ENCODE results near the gene MEOX1.

Gene MEOX1

GRCh38 chr17:43664096-43664495, 2.4 kb upstream of the MEOX1 start:
- Histone ChIP-seq H3K9me2 (replicated peaks; ENCODE audit: insufficient read depth, low read length) (no peaks in the 10 kb centered on the region), H3K4me3 (ENCODE audit: insufficient read depth, low read length, poor library complexity, severe bottlenecking) (no peak overlapping the region), H3K9me3 (ENCODE audit: insufficient read depth, low read length) (no peaks in the 10 kb centered on the region), H4K20me1 (ENCODE audit: low read depth, low read length) (no peaks in the 10 kb centered on the region), H3K36me3 (ENCODE audit: low read length) (no peaks in the 10 kb centered on the region), H3K27me3 (ENCODE audit: low read length) (no peaks in the 10 kb centered on the region), H3K27ac (ENCODE audit: low read depth, low read length) (no peak overlapping the region), H3F3A (ENCODE audit: insufficient read depth) (no peaks in the 10 kb centered on the region), H3K4me2 (ENCODE audit: low read depth, low read length, poor library complexity, severe bottlenecking) (no peak overlapping the region), H2AFZ (ENCODE audit: low read depth, low read length, severe bottlenecking) (no peak overlapping the region), H3K9ac (ENCODE audit: low read length) (no peak overlapping the region), H3K79me2 (ENCODE audit: insufficient read depth, low read length) (no peaks in the 10 kb centered on the region)
- TF ChIP-seq CTCF (IDR thresholded peaks at IDR 0.05; ENCODE audit: insufficient read depth, low read length, poor library complexity, severe bottlenecking) = no peak
- no peak for TF ChIP-seq EZH2phosphoT487 (conservative IDR thresholded peaks at IDR 0.05; ENCODE audit: low read length)

GRCh38 chr17:43663383-43663782, 1.7 kb upstream of the MEOX1 start:
- Histone ChIP-seq H3K27ac (ENCODE audit: low read depth, low read length) (no peak overlapping the region), H3K9ac (ENCODE audit: low read length) (no peak overlapping the region), H3K36me3 (ENCODE audit: low read length) (no peaks in the 10 kb centered on the region), H3K4me3 (ENCODE audit: insufficient read depth, low read length, poor library complexity, severe bottlenecking) (no peak overlapping the region), H3K4me2 (ENCODE audit: low read depth, low read length, poor library complexity, severe bottlenecking) (no peak overlapping the region), H3K9me3 (ENCODE audit: insufficient read depth, low read length) (no peaks in the 10 kb centered on the region), H4K20me1 (ENCODE audit: low read depth, low read length) (no peaks in the 10 kb centered on the region), H3K27me3 (ENCODE audit: low read length) (no peaks in the 10 kb centered on the region), H3K9me2 (replicated peaks; ENCODE audit: insufficient read depth, low read length) (no peaks in the 10 kb centered on the region), H3F3A (ENCODE audit: insufficient read depth) (no peaks in the 10 kb centered on the region), H3K79me2 (ENCODE audit: insufficient read depth, low read length) (no peaks in the 10 kb centered on the region), H2AFZ (ENCODE audit: low read depth, low read length, severe bottlenecking) (no peak overlapping the region)
- TF ChIP-seq CTCF (IDR thresholded peaks at IDR 0.05; ENCODE audit: insufficient read depth, low read length, poor library complexity, severe bottlenecking) (no peak), EZH2phosphoT487 (conservative IDR thresholded peaks at IDR 0.05; ENCODE audit: low read length) (no peak)

- H3K27ac ChIP-seq (ENCODE audit: low read depth, low read length) = no peak overlapping the region
- no peaks in the 10 kb centered on the region for H3K9me2 ChIP-seq (replicated peaks; ENCODE audit: insufficient read depth, low read length)
- no peaks in the 10 kb centered on the region for H3K79me2 ChIP-seq (ENCODE audit: insufficient read depth, low read length)
- no peaks in the 10 kb centered on the region for H3K9me3 ChIP-seq (ENCODE audit: insufficient read depth, low read length)
- no peaks in the 10 kb centered on the region for H3F3A ChIP-seq (ENCODE audit: insufficient read depth)
- no peaks in the 10 kb centered on the region for H3K27me3 ChIP-seq (ENCODE audit: low read length)
- H3K4me3 ChIP-seq (ENCODE audit: insufficient read depth, low read length, poor library complexity, severe bottlenecking) = no peak overlapping the region
- no peak overlapping the region for H2AFZ ChIP-seq (ENCODE audit: low read depth, low read length, severe bottlenecking)
- TF ChIP-seq CTCF (IDR thresholded peaks at IDR 0.05; ENCODE audit: insufficient read depth, low read length, poor library complexity, severe bottlenecking) (no peak), EZH2phosphoT487 (conservative IDR thresholded peaks at IDR 0.05; ENCODE audit: low read length) (no peak)
- no peak overlapping the region for H3K4me2 ChIP-seq (ENCODE audit: low read depth, low read length, poor library complexity, severe bottlenecking)
- no peaks in the 10 kb centered on the region for H4K20me1 ChIP-seq (ENCODE audit: low read depth, low read length)
- no peak overlapping the region for H3K9ac ChIP-seq (ENCODE audit: low read length)
- no peaks in the 10 kb centered on the region for H3K36me3 ChIP-seq (ENCODE audit: low read length)
Observed at GRCh38 chr17:43662413-43663141, 855 bp upstream of the MEOX1 start.

All from SU-DHL-6 (cell line).